Measurements from ENCODE around the gene ERCC6. TPM values are rescaled to one million over a fixed set of nuclear protein-coding genes. Genes with fewer than 3 reads are reported as not detected.

ERCC6 gene
- total RNA-seq, 2 experiments from 2014 or later: 14.2 to 22.1 TPM

DNA sequence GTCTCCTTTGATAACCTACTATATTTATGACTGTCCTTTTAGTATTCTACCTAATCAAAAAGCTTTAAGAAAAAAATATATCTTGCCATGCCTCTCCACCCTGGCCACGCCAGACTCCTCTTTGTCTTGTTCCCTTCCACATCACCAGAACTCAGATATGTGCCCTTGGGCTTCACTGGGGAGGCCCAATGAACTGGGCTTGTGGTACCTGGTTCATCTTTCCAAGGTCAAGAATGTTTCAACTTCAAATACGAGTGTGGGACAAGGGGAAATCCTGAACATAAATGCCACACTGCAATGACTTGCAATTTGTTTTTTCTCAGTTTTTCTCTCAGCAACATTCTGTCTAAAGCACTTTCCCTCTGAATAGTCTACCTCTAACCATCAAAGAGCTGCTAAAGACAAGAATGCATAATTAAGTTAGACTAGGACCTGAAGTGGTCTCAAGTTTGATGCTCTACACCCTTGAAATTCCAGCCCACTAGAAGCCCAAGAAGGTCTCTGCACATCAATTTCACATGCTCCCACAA lies 9.9 kb downstream of the ERCC6 start:
- DNase-seq: no peak
- H3K27me3 Mint-ChIP-seq: no peaks in the 10 kb centered on the region
- H3K36me3 Mint-ChIP-seq: peaks cover 11% of the 10 kb centered on the region
- no peaks in the 10 kb centered on the region for H3K9me3 Mint-ChIP-seq
- peaks cover 15% of the 10 kb centered on the region for H3K4me1 Mint-ChIP-seq
- no peak overlapping the region for H3K4me3 Mint-ChIP-seq
- no peak overlapping the region for H3K27ac Mint-ChIP-seq

DNA sequence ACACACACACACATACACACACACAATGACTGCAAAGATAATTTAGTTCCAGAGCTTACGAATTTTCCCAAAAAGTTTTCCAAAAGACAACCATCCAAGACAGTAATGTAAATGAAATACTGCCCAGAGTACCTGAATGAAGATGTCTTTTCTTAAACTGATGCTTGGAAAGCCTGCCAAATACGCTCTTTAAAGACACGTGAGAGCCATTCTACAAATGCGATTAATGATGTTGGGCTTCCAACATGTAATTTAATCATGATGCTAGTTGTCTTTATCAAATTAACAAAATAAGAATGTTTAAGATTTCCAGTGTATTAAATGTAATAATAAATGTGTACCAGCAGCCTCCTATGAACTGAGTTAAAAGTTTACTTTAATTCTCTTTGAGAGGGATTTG lies 11.1 kb downstream of the ERCC6 start:
- no peaks in the 10 kb centered on the region for H3K9me3 Mint-ChIP-seq
- H3K36me3 Mint-ChIP-seq: peaks cover 11% of the 10 kb centered on the region
- no peak overlapping the region for H3K4me3 Mint-ChIP-seq
- no peak for DNase-seq
- H3K27ac Mint-ChIP-seq: no peak overlapping the region
- peaks cover 15% of the 10 kb centered on the region for H3K4me1 Mint-ChIP-seq
- H3K27me3 Mint-ChIP-seq: no peaks in the 10 kb centered on the region

DNA sequence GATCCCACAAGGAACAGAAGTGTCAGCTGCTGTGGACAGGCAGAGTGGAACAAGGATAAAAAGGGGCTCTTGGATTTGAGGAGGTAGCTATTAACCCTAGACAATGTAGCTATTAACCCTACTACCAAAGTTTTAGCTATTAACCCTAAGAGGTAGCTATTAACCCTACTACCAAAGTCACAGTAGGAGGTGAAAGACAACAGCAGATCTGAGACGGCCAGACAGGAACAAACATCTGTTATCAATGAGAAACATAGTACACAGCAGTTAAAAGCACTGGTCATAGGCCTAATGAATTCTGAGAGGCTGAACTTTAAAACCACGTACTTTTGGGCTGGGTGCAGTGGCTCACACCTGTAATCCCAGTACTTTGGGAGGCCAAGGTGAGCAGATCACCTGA lies 11.9 kb downstream of the ERCC6 start:
- Mint-ChIP-seq H3K36me3 (peaks cover 6% of the 10 kb centered on the region), H3K4me1 (peaks cover 12% of the 10 kb centered on the region), H3K27ac (no peak overlapping the region), H3K9me3 (no peaks in the 10 kb centered on the region), H3K27me3 (no peaks in the 10 kb centered on the region), H3K4me3 (no peak overlapping the region)
- DNase-seq: no peak

DNA sequence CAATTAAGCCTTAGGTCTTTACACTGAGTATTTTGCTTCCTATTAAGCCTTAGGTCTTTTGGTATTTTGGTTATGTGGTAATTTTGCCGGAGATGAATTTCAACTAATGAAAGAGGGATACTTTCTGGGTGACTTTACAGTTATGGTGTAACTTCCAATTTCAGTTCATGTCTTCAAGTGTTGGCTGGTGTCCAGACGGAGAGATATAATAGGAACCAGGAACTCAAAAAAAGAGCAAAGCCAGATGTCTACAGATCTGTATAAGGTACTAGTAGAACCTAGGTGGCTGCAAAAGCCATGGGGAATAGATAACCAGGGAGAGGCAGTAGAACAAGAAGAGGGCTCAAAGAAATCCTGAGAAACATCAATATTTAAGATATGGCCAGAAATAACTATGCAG lies 12.3 kb downstream of the ERCC6 start:
- no peak overlapping the region for H3K4me3 Mint-ChIP-seq

DNA sequence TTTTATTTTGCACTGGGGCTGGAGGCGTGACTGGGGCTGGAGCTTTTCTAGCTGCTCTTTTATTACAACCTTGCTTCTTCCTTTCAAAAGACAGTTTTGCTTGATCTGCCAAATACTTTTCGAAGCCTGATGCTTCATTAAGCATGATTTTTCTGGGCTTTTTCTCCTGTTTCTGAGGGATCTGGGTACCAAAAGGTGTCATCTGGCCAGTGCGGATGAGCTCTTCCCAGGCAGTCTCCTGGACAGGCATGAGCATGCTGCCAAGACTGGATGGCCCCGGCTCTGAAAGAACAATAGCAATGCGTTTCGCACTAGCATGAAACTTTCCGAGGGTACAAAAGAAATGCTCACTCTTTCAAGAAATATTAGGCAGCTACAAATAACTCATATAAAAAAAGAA lies 14.4 kb downstream of the ERCC6 start:
- Mint-ChIP-seq H3K27ac (no peak overlapping the region), H3K27me3 (no peaks in the 10 kb centered on the region), H3K4me3 (no peak overlapping the region), H3K9me3 (no peaks in the 10 kb centered on the region), H3K4me1 (peaks cover 7% of the 10 kb centered on the region), H3K36me3 (peaks cover 4% of the 10 kb centered on the region)
- DNase-seq: no peak

More for the DNA sequence above, 12.3 kb downstream of the ERCC6 start:
- DNase-seq: no peak
- Mint-ChIP-seq H3K9me3 (no peaks in the 10 kb centered on the region), H3K27me3 (no peaks in the 10 kb centered on the region), H3K27ac (no peak overlapping the region), H3K36me3 (peaks cover 3% of the 10 kb centered on the region), H3K4me1 (peaks cover 9% of the 10 kb centered on the region)

DNA sequence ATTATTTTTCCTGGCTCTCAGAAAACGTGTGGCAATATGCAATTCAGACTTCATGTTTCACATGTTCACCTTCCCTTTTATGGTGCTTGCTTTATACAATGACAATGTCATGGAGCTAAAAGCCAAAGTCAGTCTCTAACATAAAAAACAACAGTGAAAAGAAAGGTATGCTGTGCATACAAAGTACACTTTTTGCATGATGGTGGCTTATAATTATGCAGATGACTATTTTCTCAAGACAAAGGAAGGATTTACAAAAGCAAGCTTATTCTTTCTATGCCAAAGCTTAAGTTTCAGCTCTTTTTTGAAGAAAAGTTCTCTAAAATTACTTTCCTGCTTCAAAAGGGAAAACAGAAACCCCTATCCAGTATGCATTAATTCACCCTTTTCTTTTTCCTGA lies 15.6 kb downstream of the ERCC6 start:
- H3K9me3 Mint-ChIP-seq: no peaks in the 10 kb centered on the region
- peaks cover 5% of the 10 kb centered on the region for H3K4me1 Mint-ChIP-seq
- H3K36me3 Mint-ChIP-seq: peaks cover 8% of the 10 kb centered on the region
- no peaks in the 10 kb centered on the region for H3K27me3 Mint-ChIP-seq
- no peak overlapping the region for H3K27ac Mint-ChIP-seq
- DNase-seq: no peak
- H3K4me3 Mint-ChIP-seq: no peak overlapping the region

DNA sequence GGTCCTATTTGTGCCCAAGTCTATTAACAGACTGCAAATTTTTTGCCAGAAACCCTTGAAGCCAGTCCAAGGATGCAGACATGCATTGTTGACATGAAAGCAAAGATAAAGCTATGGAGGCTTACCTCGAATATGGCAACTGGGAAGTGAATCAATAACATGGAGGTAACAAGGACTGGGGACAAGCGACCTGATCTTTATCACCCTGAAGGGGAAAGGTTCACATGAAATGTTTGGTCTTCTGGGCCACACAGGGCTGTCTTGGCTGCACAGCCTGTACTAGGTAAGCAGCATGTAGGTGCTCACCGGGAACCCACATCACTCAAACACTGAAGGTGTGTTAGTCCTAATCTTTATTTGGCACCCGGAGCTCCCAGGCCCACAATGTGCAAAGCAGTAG lies 17.9 kb downstream of the ERCC6 start:
- Mint-ChIP-seq H3K4me1 (peaks cover 5% of the 10 kb centered on the region), H3K9me3 (no peaks in the 10 kb centered on the region), H3K27me3 (no peaks in the 10 kb centered on the region), H3K36me3 (peaks cover 13% of the 10 kb centered on the region), H3K27ac (no peak overlapping the region), H3K4me3 (no peak overlapping the region)
- DNase-seq: no peak

DNA sequence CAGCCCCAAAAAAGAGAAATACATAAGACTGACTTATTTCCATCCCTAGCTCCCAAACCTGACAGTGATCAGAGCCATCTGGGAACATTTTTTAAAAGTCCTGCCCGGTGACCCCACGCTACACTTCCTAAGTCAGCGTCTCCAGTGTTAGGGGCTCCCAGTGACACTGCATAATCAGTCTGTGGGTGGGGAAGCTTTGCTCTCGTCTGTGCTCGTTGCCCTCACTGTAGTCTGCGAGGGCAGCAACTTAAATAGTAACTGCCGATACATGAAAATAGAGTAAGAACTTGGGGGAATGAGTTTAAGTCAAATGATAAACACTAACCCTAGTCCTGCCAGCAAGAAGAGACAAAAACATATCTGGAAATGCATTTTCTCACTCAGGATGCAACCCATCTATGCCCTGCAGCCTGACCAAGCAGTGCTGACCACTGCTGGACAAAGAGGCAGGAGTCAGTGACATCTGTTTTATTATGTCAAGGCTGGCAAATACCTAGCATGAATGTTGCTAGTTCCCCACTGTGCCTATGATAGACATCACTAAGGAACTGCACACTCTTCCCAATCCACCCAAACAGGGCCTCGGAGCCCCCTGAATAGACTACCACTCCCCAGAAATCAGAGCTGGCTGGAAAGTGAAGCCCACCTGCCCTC lies 18.7 kb downstream of the ERCC6 start:
- Mint-ChIP-seq H3K4me3 (no peak overlapping the region), H3K4me1 (peaks cover 5% of the 10 kb centered on the region), H3K27ac (no peak overlapping the region), H3K36me3 (peaks cover 13% of the 10 kb centered on the region), H3K9me3 (no peaks in the 10 kb centered on the region), H3K27me3 (no peaks in the 10 kb centered on the region)
- DNase-seq: no peak

DNA sequence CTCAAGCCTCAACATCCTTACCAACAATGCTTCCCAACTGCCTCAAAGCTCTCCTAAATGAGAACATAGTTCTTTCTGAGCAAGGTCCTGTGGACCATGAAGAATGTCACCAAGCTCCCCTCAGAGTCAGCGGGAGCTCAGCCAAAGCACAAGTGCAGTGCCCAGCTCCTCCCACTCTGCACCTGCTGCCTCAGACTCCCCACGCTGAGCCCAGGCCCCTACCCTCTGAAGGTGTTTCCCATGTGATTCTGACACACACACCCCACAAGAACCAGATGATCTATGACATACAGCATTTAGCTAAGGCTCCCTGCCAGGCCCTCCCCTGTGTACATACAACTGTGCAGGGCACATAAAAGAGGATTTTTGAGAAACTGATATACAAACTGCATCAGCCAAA lies 19.2 kb downstream of the ERCC6 start:
- H3K4me1 Mint-ChIP-seq: peaks cover 5% of the 10 kb centered on the region
- no peaks in the 10 kb centered on the region for H3K9me3 Mint-ChIP-seq
- H3K27me3 Mint-ChIP-seq: no peaks in the 10 kb centered on the region
- H3K27ac Mint-ChIP-seq: no peak overlapping the region
- peaks cover 13% of the 10 kb centered on the region for H3K36me3 Mint-ChIP-seq
- no peak for DNase-seq
- no peak overlapping the region for H3K4me3 Mint-ChIP-seq

DNA sequence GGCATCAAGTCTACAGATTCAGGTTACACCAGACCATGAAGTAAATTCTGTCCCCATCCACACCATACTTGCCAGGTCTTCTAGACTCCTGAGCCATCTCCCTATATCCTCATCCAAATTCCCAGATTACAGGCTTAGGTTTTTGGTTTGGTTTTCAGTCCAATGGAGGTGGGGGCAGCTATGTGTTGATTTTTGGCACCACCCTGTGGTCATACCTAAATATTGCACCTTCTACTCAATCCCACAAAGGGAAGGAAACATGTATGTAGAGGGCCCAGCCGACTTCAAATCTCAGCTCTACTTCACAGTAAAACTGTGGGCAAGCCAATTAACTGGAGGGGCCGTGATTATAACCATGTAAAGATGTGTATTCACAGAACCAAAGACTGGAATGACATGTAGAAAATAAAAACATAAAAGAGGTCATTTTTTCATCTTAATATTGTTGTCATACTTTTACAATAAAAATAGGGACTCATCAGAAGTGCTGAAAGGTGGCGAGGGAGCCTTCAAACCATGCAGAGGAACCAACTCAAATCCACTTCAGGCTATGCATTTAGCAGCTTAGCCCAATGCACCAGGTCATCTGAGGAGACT lies 19.8 kb downstream of the ERCC6 start:
- Mint-ChIP-seq H3K27me3 (no peaks in the 10 kb centered on the region), H3K9me3 (no peaks in the 10 kb centered on the region), H3K36me3 (peaks cover 13% of the 10 kb centered on the region), H3K27ac (no peak overlapping the region), H3K4me3 (no peak overlapping the region), H3K4me1 (peaks cover 5% of the 10 kb centered on the region)
- peak; percentile 18 for DNase-seq

DNA sequence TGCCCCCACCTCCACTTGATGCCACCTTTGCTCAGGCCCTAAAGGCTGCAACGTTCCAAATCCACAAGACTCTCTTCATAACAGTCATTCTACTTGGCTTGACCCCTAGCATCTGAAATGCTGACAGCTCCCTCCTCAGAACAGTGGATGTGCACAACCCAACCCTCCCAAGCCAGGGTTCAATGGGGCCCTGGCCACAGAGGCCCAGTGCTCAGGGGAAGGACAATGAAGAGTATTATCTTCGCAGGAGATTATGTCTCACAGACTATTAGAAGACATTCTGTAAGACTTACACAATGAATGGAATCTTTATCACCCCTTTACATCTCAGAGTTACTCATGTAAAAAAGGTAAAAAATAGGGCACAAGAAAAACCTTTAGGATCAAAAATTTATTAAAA lies 20.4 kb downstream of the ERCC6 start:
- H3K36me3 Mint-ChIP-seq: peaks cover 13% of the 10 kb centered on the region
- no peak overlapping the region for H3K4me3 Mint-ChIP-seq
- DNase-seq: no peak
- H3K27me3 Mint-ChIP-seq: no peaks in the 10 kb centered on the region
- no peaks in the 10 kb centered on the region for H3K9me3 Mint-ChIP-seq
- no peak overlapping the region for H3K27ac Mint-ChIP-seq
- peaks cover 5% of the 10 kb centered on the region for H3K4me1 Mint-ChIP-seq

DNA sequence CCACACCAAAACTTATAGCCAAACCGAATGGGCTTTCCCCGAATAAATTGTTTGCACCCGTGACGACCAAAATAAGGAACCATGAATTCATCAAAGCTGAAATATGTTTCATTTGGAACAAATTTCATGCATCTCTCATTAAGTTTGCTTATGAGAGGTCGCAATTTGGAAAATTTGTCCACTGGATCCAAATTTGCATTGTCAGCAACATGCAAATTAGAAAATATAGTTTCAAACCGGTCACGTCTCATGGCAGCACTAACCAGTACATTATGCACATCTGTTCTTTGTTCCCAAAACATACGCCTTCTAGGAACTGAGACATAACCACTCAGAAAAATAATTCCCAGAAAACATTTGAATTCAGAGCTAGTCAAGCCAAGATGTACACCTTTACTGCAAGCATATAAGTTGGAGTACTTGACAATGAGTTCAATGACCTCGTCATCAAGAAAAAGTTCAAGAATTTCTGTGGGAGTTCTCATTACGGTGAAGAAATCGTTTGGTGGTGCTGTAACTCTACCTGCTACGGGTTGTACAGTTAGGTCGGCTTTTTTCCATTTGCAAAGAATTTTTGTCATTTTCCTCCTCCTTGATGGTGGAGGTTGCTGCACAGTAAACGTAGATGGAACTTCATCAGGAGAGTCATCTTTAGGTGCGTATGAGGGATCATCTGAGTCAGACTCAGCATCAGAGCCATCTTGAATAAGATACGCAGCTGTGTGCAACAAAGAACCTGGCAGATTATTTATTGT lies 22.5 kb downstream of the ERCC6 start:
- DNase-seq: no peak
- Mint-ChIP-seq H3K27ac (no peak overlapping the region), H3K36me3 (peaks cover 15% of the 10 kb centered on the region), H3K4me1 (peaks cover 3% of the 10 kb centered on the region), H3K9me3 (no peaks in the 10 kb centered on the region), H3K27me3 (peaks cover 3% of the 10 kb centered on the region), H3K4me3 (no peak overlapping the region)

DNA sequence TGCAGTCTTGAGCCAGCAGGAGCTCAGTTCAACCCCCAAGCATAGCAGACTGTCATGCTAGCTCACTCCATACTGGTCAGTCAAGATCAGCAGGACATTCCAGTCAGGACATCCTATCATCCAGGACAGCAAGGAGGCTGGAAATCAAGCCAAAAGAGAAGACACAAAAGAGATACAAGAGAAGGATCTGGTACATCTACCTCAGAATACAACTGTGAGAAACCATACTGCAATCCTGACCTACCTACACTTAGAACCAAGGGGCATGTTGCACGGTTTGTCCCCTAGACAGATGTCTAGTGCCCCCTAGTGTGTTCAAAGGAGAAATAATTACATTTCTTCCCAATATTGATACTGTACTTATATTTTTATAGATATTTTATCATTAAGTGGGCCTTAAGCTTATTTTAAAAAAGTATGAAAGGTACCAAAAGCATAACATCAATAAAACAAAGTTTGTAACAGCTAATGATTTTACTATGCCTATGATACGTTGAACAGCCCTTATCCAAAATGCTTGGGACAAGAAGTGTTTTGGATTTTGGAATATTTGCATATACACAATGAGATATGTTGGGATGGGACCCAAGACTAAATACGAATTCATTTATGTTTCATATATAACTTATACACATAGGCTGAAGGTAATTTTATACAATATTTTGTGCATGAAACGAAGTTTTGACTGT lies 26.7 kb downstream of the ERCC6 start:
- H3K27me3 Mint-ChIP-seq: peaks cover 21% of the 10 kb centered on the region
- no peaks in the 10 kb centered on the region for H3K9me3 Mint-ChIP-seq

DNA sequence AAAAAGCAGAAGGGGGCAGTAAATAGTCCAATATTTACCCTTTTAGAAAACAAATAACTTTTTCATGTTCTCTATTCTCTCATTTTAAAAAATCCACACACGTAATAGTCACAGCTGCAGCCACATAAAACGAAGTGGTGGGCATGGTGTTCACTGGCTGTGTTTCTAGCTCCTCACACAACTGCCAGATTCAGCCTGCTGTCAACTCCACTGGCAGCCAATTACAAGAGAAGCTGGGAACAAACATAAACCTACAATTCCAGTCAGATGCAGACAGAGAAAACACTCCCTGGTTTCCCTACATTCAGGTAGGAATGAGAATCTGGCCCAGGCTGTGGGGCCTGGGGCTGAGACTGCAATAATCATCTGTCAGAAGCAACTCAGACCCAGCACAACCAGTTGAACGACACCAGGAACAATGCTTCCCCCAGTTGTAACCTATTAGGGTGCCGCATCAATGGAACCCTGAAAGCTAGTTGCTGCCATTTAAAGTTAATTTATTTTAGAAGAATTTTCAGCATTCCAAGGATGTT lies 29.1 kb downstream of the ERCC6 start:
- Mint-ChIP-seq H3K27ac (no peak overlapping the region), H3K36me3 (peaks cover 23% of the 10 kb centered on the region), H3K27me3 (peaks cover 28% of the 10 kb centered on the region), H3K4me1 (peaks cover 27% of the 10 kb centered on the region), H3K4me3 (no peak overlapping the region), H3K9me3 (no peaks in the 10 kb centered on the region)
- no peak for DNase-seq

More for the DNA sequence above, 26.7 kb downstream of the ERCC6 start:
- Mint-ChIP-seq H3K36me3 (peaks cover 13% of the 10 kb centered on the region), H3K4me3 (no peak overlapping the region), H3K27ac (no peak overlapping the region), H3K4me1 (peaks cover 22% of the 10 kb centered on the region)
- DNase-seq: no peak

DNA sequence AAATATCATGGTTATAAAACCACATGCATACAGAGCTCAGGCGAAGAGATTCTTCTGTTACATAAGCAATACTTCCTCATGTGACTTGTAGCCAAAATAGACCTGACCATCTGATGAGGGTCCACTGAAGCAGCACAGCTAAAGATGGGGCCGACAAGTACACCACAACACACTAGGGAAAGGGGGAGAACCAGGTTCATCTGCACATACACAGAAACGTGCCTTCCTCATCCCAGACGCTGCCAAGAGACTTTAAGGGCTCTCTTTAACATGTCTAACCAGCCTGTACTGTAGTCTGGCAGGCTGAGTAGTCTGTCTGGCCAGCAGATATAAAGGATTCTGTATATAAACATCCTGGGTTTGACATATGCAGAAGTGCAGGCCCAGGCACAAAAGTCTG lies 30.3 kb downstream of the ERCC6 start:
- peaks cover 27% of the 10 kb centered on the region for H3K36me3 Mint-ChIP-seq
- peaks cover 27% of the 10 kb centered on the region for H3K4me1 Mint-ChIP-seq
- no peak for DNase-seq
- H3K27me3 Mint-ChIP-seq: peaks cover 28% of the 10 kb centered on the region
- no peaks in the 10 kb centered on the region for H3K9me3 Mint-ChIP-seq
- no peak overlapping the region for H3K4me3 Mint-ChIP-seq
- no peak overlapping the region for H3K27ac Mint-ChIP-seq
